Lower leg skin (tissue), 4 donors: ENCODE data around the gene ATXN1L. TPM values are rescaled to one million over a fixed set of nuclear protein-coding genes. Genes with fewer than 3 reads are reported as not detected.

Experiments used
- DNase-seq, 2 donors: peaks; one replicate each; pipeline ENCODE4 v3.0.0-alpha.2; 2019; ENCODE audit warnings: low spot score in 2 of 2
- H3K4me3 ChIP-seq: fragments of 200-600 bp; sonication (generic); 2 replicates; pipeline ENCODE4 v1.5.1; 2017; ENCODE audit warnings: mild to moderate bottlenecking, low read depth; ENCODE audit not compliant: poor library complexity, severe bottlenecking
- POLR2A ChIP-seq, 2 donors: fragments of 450-650 bp; IDR thresholded peaks; one replicate each; pipeline ENCODE4 v1.6.1; 2016 to 2017; ENCODE audit warnings: antibody characterized with exemption in 2 of 2, mild to moderate bottlenecking in 1 of 2, moderate library complexity in 1 of 2
- WGBS, 2 donors: methylation state at CpG; one replicate each; pipeline ENCODE4 v1.1.5; 2018; 5-methylcytosine and 5-hydroxymethylcytosine counted together
- intact Hi-C: fragments of 100-400 bp; cut with DNase I; formaldehyde crosslinking; loops from one replicate; pipeline ENCODE4 v1.15.0; 2023; ENCODE audit warnings: low total_unique reads
- total RNA-seq, 4 donors: library from RNA; depleted of rRNA; stranded (reverse); fragments of >200 nt; gene quantifications; one replicate each; pipeline ENCODE4 v1.1.0, GENCODE V29; 2016
- TF ChIP-seq, protein P1 (sequence below), 3 donors: fragments of 450-650 bp; IDR thresholded peaks; one replicate each; pipeline ENCODE4 v1.5.1; 2016; ENCODE audit warnings: antibody characterized with exemption in 3 of 3, mild to moderate bottlenecking in 3 of 3, moderate library complexity in 2 of 3

ATXN1L gene, protein sequence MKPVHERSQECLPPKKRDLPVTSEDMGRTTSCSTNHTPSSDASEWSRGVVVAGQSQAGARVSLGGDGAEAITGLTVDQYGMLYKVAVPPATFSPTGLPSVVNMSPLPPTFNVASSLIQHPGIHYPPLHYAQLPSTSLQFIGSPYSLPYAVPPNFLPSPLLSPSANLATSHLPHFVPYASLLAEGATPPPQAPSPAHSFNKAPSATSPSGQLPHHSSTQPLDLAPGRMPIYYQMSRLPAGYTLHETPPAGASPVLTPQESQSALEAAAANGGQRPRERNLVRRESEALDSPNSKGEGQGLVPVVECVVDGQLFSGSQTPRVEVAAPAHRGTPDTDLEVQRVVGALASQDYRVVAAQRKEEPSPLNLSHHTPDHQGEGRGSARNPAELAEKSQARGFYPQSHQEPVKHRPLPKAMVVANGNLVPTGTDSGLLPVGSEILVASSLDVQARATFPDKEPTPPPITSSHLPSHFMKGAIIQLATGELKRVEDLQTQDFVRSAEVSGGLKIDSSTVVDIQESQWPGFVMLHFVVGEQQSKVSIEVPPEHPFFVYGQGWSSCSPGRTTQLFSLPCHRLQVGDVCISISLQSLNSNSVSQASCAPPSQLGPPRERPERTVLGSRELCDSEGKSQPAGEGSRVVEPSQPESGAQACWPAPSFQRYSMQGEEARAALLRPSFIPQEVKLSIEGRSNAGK
- 10 to 100 TPM; 21.8 to 29.7 (median 27.2) TPM for total RNA-seq

DNA sequence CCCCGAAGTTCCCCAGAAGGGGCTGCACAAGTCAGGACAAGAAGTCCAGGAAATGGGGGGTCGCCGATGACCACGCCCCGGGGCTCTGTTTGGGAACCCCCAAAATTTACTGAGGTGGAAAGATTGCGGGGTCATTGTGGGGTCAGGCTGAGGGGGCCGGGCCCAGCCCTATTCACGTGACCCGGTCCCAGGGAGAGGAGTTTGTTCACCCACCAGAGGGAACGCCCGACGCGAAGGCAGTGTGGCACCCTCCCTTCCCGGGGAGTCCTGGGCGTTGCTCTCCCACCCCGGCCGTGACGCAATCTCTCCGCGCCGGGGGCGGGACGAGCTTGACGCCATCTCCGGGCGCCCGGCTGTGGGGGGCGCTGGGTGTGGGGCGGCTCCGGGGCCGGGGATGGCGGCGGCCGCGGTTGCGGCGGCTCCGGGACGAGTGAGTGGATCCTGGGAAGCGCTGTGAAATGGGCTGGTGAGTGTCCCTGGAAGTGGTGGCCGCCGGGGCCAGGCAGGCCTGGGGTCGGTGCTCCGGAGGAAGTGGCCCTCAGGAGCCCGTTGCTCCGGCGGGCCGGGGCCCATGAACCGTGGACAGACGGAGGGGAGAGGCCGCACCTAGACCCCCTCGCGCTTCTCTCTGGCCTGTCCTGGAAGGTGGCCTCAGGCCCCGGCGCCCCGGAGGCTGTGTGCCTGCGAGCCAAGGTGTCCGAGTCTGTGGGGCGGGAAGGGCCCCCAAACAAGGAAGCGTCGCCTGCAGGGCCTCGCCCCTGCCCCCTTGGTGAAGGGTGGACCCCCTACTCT, at the start of gene ATXN1L:
TSS of gene ATXN1L (plus strand) at position 338 of the 792 bp plus-strand sequence. CDS start 3,765 bp downstream, outside the sequence.
- 1% methylated on average over 36 to 38 of the region's 62 CpGs for WGBS, 2 donors
- peak; percentile 87 to 98 for DNase-seq
- TF ChIP-seq, protein P1, sequence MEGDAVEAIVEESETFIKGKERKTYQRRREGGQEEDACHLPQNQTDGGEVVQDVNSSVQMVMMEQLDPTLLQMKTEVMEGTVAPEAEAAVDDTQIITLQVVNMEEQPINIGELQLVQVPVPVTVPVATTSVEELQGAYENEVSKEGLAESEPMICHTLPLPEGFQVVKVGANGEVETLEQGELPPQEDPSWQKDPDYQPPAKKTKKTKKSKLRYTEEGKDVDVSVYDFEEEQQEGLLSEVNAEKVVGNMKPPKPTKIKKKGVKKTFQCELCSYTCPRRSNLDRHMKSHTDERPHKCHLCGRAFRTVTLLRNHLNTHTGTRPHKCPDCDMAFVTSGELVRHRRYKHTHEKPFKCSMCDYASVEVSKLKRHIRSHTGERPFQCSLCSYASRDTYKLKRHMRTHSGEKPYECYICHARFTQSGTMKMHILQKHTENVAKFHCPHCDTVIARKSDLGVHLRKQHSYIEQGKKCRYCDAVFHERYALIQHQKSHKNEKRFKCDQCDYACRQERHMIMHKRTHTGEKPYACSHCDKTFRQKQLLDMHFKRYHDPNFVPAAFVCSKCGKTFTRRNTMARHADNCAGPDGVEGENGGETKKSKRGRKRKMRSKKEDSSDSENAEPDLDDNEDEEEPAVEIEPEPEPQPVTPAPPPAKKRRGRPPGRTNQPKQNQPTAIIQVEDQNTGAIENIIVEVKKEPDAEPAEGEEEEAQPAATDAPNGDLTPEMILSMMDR (IDR thresholded peaks at IDR 0.05): no peak
- peak in 1 of 2 donors; percentile 87 for TF ChIP-seq POLR2A (IDR thresholded peaks at IDR 0.05)
- intact Hi-C loops: no loop called here
- peak within 1 kb of the TSS; percentile 90 for H3K4me3 ChIP-seq

DNA sequence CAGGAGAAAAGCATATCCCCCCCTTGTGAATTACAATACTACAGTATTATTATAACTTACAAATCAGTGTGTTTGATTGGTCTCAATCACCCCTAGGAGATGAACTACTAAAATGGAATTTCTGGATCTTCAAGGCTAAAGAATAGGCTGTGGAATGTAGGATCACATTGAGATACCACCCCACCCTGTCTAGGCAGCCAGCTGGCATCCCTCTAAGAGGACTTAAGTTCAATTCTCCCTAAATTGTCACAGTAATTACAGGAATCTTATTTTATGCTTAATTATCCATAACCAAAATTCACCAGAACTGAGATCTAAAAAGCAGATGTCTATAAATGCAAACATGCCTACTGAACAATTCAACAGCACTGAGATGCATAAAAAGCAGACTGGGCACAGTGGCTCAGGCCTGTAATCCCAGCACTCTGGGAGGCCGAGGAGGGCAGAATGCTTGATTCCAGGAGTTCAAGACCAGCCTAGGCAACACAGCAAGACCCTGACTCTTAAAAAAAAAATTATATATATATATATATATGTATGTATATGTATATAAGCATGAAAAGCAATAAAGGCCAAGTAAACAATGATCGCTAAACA, 49.2 kb upstream of the ATXN1L start:
- no peak for DNase-seq
- H3K4me3 ChIP-seq: no peak overlapping the region
- TF ChIP-seq, protein P1 (IDR thresholded peaks at IDR 0.05): no peak
- no peak for TF ChIP-seq POLR2A (IDR thresholded peaks at IDR 0.05)
- WGBS, 2 donors: 83 to 93% methylated on average over 2 of the region's 2 CpGs
- intact Hi-C loops: no loop called here

DNA sequence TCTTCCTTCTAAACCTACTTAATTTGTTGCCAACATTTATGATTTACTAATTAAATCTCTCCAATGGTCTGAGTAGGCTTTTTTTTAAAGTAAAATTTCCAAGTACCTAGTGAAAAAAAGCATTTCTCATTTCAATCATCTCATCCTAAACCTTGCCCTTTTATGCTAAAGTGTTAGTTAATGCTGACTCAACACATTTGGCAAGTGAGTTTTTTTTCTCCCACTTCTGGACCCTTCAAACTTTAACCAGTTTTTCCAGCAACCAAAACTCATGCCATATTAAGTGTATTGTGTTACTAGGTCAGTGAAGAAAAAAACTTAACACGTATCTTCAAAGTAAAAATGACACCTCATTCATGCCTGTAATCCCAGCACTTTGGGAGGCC, 42.5 kb upstream of the ATXN1L start:
- H3K4me3 ChIP-seq: no peak overlapping the region
- TF ChIP-seq, protein P1 (IDR thresholded peaks at IDR 0.05): no peak
- TF ChIP-seq POLR2A (IDR thresholded peaks at IDR 0.05): no peak
- 84 to 92% methylated on average over 1 of the region's 1 CpG for WGBS, 2 donors
- DNase-seq: no peak
- intact Hi-C loops: loop anchor here (10.0 kb wide), 1 partner anchor 82 kb away; the partner anchor contains the start of gene ZNF821

DNA sequence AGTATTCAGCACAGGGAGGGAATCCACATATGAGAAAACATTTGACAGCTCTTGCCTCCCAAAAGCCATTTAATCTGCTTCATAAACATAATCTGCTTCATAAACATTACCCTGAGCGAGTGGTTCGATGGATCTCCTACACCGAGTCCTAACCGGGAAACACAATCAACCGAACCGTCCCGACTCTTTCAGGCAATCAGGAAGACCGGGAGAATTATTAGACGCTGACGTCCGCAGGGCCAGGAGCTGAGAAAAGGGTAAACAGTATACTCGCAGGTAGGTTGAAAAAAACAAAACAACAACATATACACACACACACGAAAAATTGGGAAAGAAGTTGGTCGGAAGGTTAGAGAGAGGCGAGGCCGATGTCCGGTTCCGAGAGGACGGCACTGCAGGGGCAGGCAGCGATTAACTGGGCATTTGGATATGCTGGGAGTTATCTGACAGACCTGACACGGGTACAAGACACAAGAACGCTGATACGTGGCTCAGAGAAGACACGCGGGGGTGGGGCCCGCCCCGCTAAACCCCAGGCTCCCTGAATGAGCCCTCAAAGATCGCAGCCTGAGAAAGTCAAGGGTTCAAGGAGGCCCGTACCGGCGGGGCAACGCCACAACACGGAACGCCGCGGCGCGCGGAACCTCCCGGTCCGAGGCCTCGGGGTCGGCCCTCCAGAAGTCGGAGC, 37.7 kb upstream of the ATXN1L start:
- no peak for TF ChIP-seq POLR2A (IDR thresholded peaks at IDR 0.05)
- TF ChIP-seq, protein P1 (IDR thresholded peaks at IDR 0.05): no peak
- intact Hi-C loops: loop anchor here (10.0 kb wide), 1 partner anchor 77 kb away; the partner anchor contains the start of gene ZNF821
- WGBS, 2 donors: 0 to 1% methylated on average over 27 to 44 of the region's 44 CpGs
- H3K4me3 ChIP-seq: peak overlapping the region; percentile 96
- DNase-seq: peak; percentile 19 to 88
